Uterus (tissue), 2 donors: Measurements from ENCODE around the gene RPS10.

Experiments
- CTCF ChIP-seq, 4 experiments: fragments of 200-600 bp in 2 of 4; fragments of 450-650 bp in 2 of 4; sonication (generic) in 2 of 4; IDR thresholded peaks; one replicate each; pipeline ENCODE4 v1.5.1; 2016 to 2019; ENCODE audit warnings: antibody characterized with exemption in 4 of 4, mild to moderate bottlenecking in 2 of 4, moderate library complexity in 1 of 4
- POLR2A ChIP-seq, 2 donors: fragments of 450-650 bp; IDR thresholded peaks; one replicate each; pipeline ENCODE4 v1.6.1; 2016; ENCODE audit warnings: antibody characterized with exemption in 2 of 2, mild to moderate bottlenecking in 1 of 2, moderate library complexity in 1 of 2

GRCh38 chr6:34473967-34474366, 48.1 kb upstream of the RPS10 start:
- TF ChIP-seq CTCF (IDR thresholded peaks at IDR 0.05), result no peak
- TF ChIP-seq POLR2A (IDR thresholded peaks at IDR 0.05), result no peak
